Measurements from ENCODE around the gene GNAL.

Gene GNAL

GRCh38 chr18:11873670-11874340, 184.7 kb downstream of the GNAL start:
- H3K4me1 ChIP-seq (ENCODE audit: insufficient read depth, low read length), result no peaks in the 10 kb centered on the region

GRCh38 chr18:11874676-11875075, 185.6 kb downstream of the GNAL start:
- no peaks in the 10 kb centered on the region for H3K4me1 ChIP-seq (ENCODE audit: insufficient read depth, low read length)
- H3K9me3 ChIP-seq (ENCODE audit: control insufficient read depth, insufficient read depth, low read length), result peaks cover 2% of the 10 kb centered on the region; the same call in 1 of the 2 replicates
- H3K9ac ChIP-seq (ENCODE audit: low read depth, low read length), result no peak overlapping the region
- peaks cover 6% of the 10 kb centered on the region; the same call in 1 of the 2 replicates for H3K36me3 ChIP-seq (ENCODE audit: insufficient read depth, low read length)

More at GRCh38 chr18:11873670-11874340, 184.7 kb downstream of the GNAL start:
- Histone ChIP-seq H3K36me3 (ENCODE audit: insufficient read depth, low read length) (peaks cover 6% of the 10 kb centered on the region; the same call in 1 of the 2 replicates), H3K9me3 (ENCODE audit: control insufficient read depth, insufficient read depth, low read length) (peaks cover 2% of the 10 kb centered on the region; the same call in 1 of the 2 replicates), H3K9ac (ENCODE audit: low read depth, low read length) (no peak overlapping the region)

GRCh38 chr18:11877497-11878135, 188.6 kb downstream of the GNAL start:
- no peak overlapping the region for H3K9ac ChIP-seq (ENCODE audit: low read depth, low read length)
- peaks cover 6% of the 10 kb centered on the region; the same call in 1 of the 2 replicates for H3K36me3 ChIP-seq (ENCODE audit: insufficient read depth, low read length)
- no peaks in the 10 kb centered on the region for H3K4me1 ChIP-seq (ENCODE audit: insufficient read depth, low read length)
- peaks cover 2% of the 10 kb centered on the region; the same call in 1 of the 2 replicates for H3K9me3 ChIP-seq (ENCODE audit: control insufficient read depth, insufficient read depth, low read length)

- Histone ChIP-seq H3K9me3 (ENCODE audit: control insufficient read depth, insufficient read depth, low read length) (no peaks in the 10 kb centered on the region), H3K36me3 (ENCODE audit: insufficient read depth, low read length) (peaks cover 2% of the 10 kb centered on the region; the same call in 1 of the 2 replicates), H3K4me1 (ENCODE audit: insufficient read depth, low read length) (no peaks in the 10 kb centered on the region), H3K9ac (ENCODE audit: low read depth, low read length) (no peak overlapping the region)
Measured at GRCh38 chr18:11880586-11881304, 191.7 kb downstream of the GNAL start.

- Histone ChIP-seq H3K9me3 (ENCODE audit: control insufficient read depth, insufficient read depth, low read length) (no peaks in the 10 kb centered on the region), H3K9ac (ENCODE audit: low read depth, low read length) (no peak overlapping the region), H3K36me3 (ENCODE audit: insufficient read depth, low read length) (no peaks in the 10 kb centered on the region), H3K4me1 (ENCODE audit: insufficient read depth, low read length) (no peaks in the 10 kb centered on the region)
Measured at GRCh38 chr18:11882636-11883035, 193.6 kb downstream of the GNAL start.

- Histone ChIP-seq H3K9ac (ENCODE audit: low read depth, low read length) (no peak overlapping the region), H3K9me3 (ENCODE audit: control insufficient read depth, insufficient read depth, low read length) (no peaks in the 10 kb centered on the region), H3K4me1 (ENCODE audit: insufficient read depth, low read length) (no peaks in the 10 kb centered on the region), H3K36me3 (ENCODE audit: insufficient read depth, low read length) (no peaks in the 10 kb centered on the region)
Measured at GRCh38 chr18:11883153-11883552, 194.1 kb downstream of the GNAL start.

- Histone ChIP-seq H3K36me3 (ENCODE audit: insufficient read depth, low read length) (no peaks in the 10 kb centered on the region), H3K9ac (ENCODE audit: low read depth, low read length) (no peak overlapping the region), H3K9me3 (ENCODE audit: control insufficient read depth, insufficient read depth, low read length) (no peaks in the 10 kb centered on the region), H3K4me1 (ENCODE audit: insufficient read depth, low read length) (no peaks in the 10 kb centered on the region)
Measured at GRCh38 chr18:11884396-11885030, 195.4 kb downstream of the GNAL start.

- H3K36me3 ChIP-seq (ENCODE audit: insufficient read depth, low read length), result no peaks in the 10 kb centered on the region
- no peaks in the 10 kb centered on the region for H3K9me3 ChIP-seq (ENCODE audit: control insufficient read depth, insufficient read depth, low read length)
- no peaks in the 10 kb centered on the region for H3K4me1 ChIP-seq (ENCODE audit: insufficient read depth, low read length)
- H3K9ac ChIP-seq (ENCODE audit: low read depth, low read length), result no peak overlapping the region
Measured at GRCh38 chr18:11885278-11885947, 196.3 kb downstream of the GNAL start.

GRCh38 chr18:11886577-11887110, 197.6 kb downstream of the GNAL start:
- no peaks in the 10 kb centered on the region for H3K36me3 ChIP-seq (ENCODE audit: insufficient read depth, low read length)
- H3K4me1 ChIP-seq (ENCODE audit: insufficient read depth, low read length), result no peaks in the 10 kb centered on the region
- no peak overlapping the region for H3K9ac ChIP-seq (ENCODE audit: low read depth, low read length)
- no peaks in the 10 kb centered on the region for H3K9me3 ChIP-seq (ENCODE audit: control insufficient read depth, insufficient read depth, low read length)

- Histone ChIP-seq H3K4me1 (ENCODE audit: insufficient read depth, low read length) (no peaks in the 10 kb centered on the region), H3K36me3 (ENCODE audit: insufficient read depth, low read length) (no peaks in the 10 kb centered on the region), H3K9ac (ENCODE audit: low read depth, low read length) (no peak overlapping the region), H3K9me3 (ENCODE audit: control insufficient read depth, insufficient read depth, low read length) (no peaks in the 10 kb centered on the region)
Measured at GRCh38 chr18:11887328-11888128, 198.5 kb downstream of the GNAL start.

- Histone ChIP-seq H3K9ac (ENCODE audit: low read depth, low read length) (no peak overlapping the region), H3K4me1 (ENCODE audit: insufficient read depth, low read length) (no peaks in the 10 kb centered on the region), H3K36me3 (ENCODE audit: insufficient read depth, low read length) (no peaks in the 10 kb centered on the region), H3K9me3 (ENCODE audit: control insufficient read depth, insufficient read depth, low read length) (no peaks in the 10 kb centered on the region)
Measured at GRCh38 chr18:11888726-11889125, 199.7 kb downstream of the GNAL start.

GRCh38 chr18:11889284-11889683, 200.2 kb downstream of the GNAL start:
- H3K9me3 ChIP-seq (ENCODE audit: control insufficient read depth, insufficient read depth, low read length), result no peaks in the 10 kb centered on the region
- no peaks in the 10 kb centered on the region for H3K36me3 ChIP-seq (ENCODE audit: insufficient read depth, low read length)
- no peak overlapping the region for H3K9ac ChIP-seq (ENCODE audit: low read depth, low read length)
- H3K4me1 ChIP-seq (ENCODE audit: insufficient read depth, low read length), result no peaks in the 10 kb centered on the region

- no peaks in the 10 kb centered on the region for H3K9me3 ChIP-seq (ENCODE audit: control insufficient read depth, insufficient read depth, low read length)
- no peaks in the 10 kb centered on the region; the same call in 1 of the 2 replicates for H3K36me3 ChIP-seq (ENCODE audit: insufficient read depth, low read length)
- H3K9ac ChIP-seq (ENCODE audit: low read depth, low read length), result no peak overlapping the region
- no peaks in the 10 kb centered on the region for H3K4me1 ChIP-seq (ENCODE audit: insufficient read depth, low read length)
Measured at GRCh38 chr18:11891737-11892136, 202.7 kb downstream of the GNAL start.
